HCT116 (cell line): ENCODE results near the gene DBN1. TPM values are rescaled to one million over a fixed set of nuclear protein-coding genes. Genes with fewer than 3 reads are reported as not detected.

Source experiments
- ATAC-seq: fragments of 200-7000 bp; cut with Tn5 transposase; 2 replicates; pipeline ENCODE4 v1.9.1; 2020; ENCODE audit warnings: mild to moderate bottlenecking, moderate library complexity
- BruUV-seq: library from RNA; stranded (reverse); fragments of 400-500 nt; replicated peaks from 2 replicates; lab custom pipeline; 2021; lab: Mats Ljungman, UMichigan
- CTCF ChIA-PET: fragments of 300-600 bp; sonication (Branson Sonifier 250); formaldehyde crosslinking; loops from one replicate; lab custom pipeline; 2021; ENCODE audit warnings: antibody characterized with exemption; lab: Charles Lee
- POLR2A ChIA-PET: fragments of 300-600, 350-600 bp; sonication (Branson Sonifier 250); formaldehyde crosslinking; loops from one replicate; lab custom pipeline; 2021; ENCODE audit warnings: antibody characterized with exemption; lab: Charles Lee
- RAD21 ChIA-PET, 2 experiments: fragments of 300-600 bp; sonication (Branson Sonifier 250); formaldehyde crosslinking; loops; one replicate each; lab custom pipeline; 2023; ENCODE audit warnings: low total read pairs in 2 of 2; ENCODE audit not compliant: uncharacterized antibody in 2 of 2, unreplicated experiment in 2 of 2, low non-redundant PET in 1 of 2; lab: Charles Lee
- DNase-seq: peaks from one replicate; pipeline ENCODE4 v3.0.0-alpha.2; 2010; ENCODE audit warnings: low read depth, low spot score
- H2AFZ ChIP-seq: fragments of 200-600 bp; shearing (Covaris generic), sonication (generic); 2 replicates; pipeline ENCODE4 v1.6.1; 2017; ENCODE audit warnings: low read depth, mixed run types, mixed read lengths, antibody characterized with exemption, low read length; ENCODE audit not compliant: poor library complexity, severe bottlenecking
- H3K27ac ChIP-seq: 2 replicates; pipeline ENCODE4 v1.5.1; 2012; ENCODE audit warnings: low read depth, low read length
- H3K27me3 ChIP-seq: fragments of 200-600 bp; sonication (generic); 2 replicates; pipeline ENCODE4 v1.6.1; 2016; ENCODE audit warnings: mixed run types, low read length, mixed read lengths; ENCODE audit not compliant: insufficient read depth
- H3K36me3 ChIP-seq, 2 experiments: fragments of 200-500 bp in 1 of 2; fragments of 200-600 bp in 1 of 2; sonication (Bioruptor generic) in 1 of 2; sonication (generic) in 1 of 2; 2 replicates each; pipeline versions ENCODE4 v1.5.1 to v1.6.1; 2014 to 2016; ENCODE audit warnings: low read length in 2 of 2, inconsistent platforms in 1 of 2, mixed read lengths in 1 of 2, mixed run types in 1 of 2; ENCODE audit not compliant: insufficient read depth in 2 of 2, control insufficient read depth in 1 of 2
- H3K4me1 ChIP-seq, 2 experiments: fragments of 200-600 bp in 1 of 2; sonication (generic) in 1 of 2; 2 replicates each; pipeline versions ENCODE4 v1.5.1 to v1.6.1; 2012 to 2017; ENCODE audit warnings: low read length in 2 of 2, inconsistent platforms in 1 of 2, mild to moderate bottlenecking in 1 of 2, mixed read lengths in 1 of 2, mixed run types in 1 of 2, moderate library complexity in 1 of 2; ENCODE audit not compliant: insufficient read depth in 2 of 2, control insufficient read depth in 1 of 2
- H3K4me2 ChIP-seq: fragments of 200-600 bp; sonication (generic); 2 replicates; pipeline ENCODE4 v1.6.1; 2017; ENCODE audit warnings: mixed run types, low read length, mixed read lengths
- H3K4me3 ChIP-seq, 2 experiments: fragments of 200-600 bp in 1 of 2; sonication (generic) in 1 of 2; replicated peaks in 1 of 2; 2 replicates each; pipeline ENCODE4 v1.5.1; 2011 to 2016; ENCODE audit warnings: low read length in 2 of 2, control low read depth in 1 of 2, low read depth in 1 of 2, mild to moderate bottlenecking in 1 of 2, mixed read lengths in 1 of 2, mixed run types in 1 of 2
- H3K79me2 ChIP-seq: fragments of 200-600 bp; sonication (generic); 2 replicates; pipeline ENCODE4 v1.6.1; 2017; ENCODE audit warnings: mild to moderate bottlenecking, mixed run types, low read length, moderate library complexity, mixed read lengths; ENCODE audit not compliant: insufficient read depth
- H3K9ac ChIP-seq: fragments of 200-600 bp; sonication (generic); 2 replicates; pipeline ENCODE4 v1.6.1; 2016; ENCODE audit warnings: low read length, mixed read lengths
- H3K9me2 ChIP-seq: fragments of 200-600 bp; sonication (generic), shearing (Covaris generic); 2 replicates; pipeline ENCODE4 v1.6.1; 2017; ENCODE audit warnings: mixed run types, mild to moderate bottlenecking, moderate library complexity; ENCODE audit not compliant: insufficient read depth
- H3K9me3 ChIP-seq, 2 experiments: fragments of 200-500 bp in 1 of 2; fragments of 200-600 bp in 1 of 2; sonication (Bioruptor generic) in 1 of 2; sonication (generic) in 1 of 2; 2 replicates each; pipeline ENCODE4 v1.6.1; 2014 to 2017; ENCODE audit warnings: low read length in 2 of 2, mixed read lengths in 2 of 2, inconsistent platforms in 1 of 2, low read depth in 1 of 2, mild to moderate bottlenecking in 1 of 2, mixed run types in 1 of 2, moderate library complexity in 1 of 2; ENCODE audit not compliant: control insufficient read depth in 1 of 2, insufficient read depth in 1 of 2
- H4K20me1 ChIP-seq: fragments of 200-600 bp; sonication (generic), shearing (Covaris generic); 2 replicates; pipeline ENCODE4 v1.6.1; 2017; ENCODE audit warnings: mixed run types, mild to moderate bottlenecking, moderate library complexity; ENCODE audit not compliant: insufficient read depth
- CBX3 ChIP-seq: IDR thresholded peaks from 2 replicates; pipeline ENCODE4 v1.6.1; 2012; ENCODE audit warnings: low read depth
- CEBPB ChIP-seq: IDR thresholded peaks from 2 replicates; pipeline ENCODE4 v1.6.1; 2012; ENCODE audit warnings: low read depth
- EGR1 ChIP-seq: IDR thresholded peaks from 2 replicates; pipeline ENCODE4 v1.6.1; 2012; ENCODE audit warnings: low read depth
- EZH2 ChIP-seq: fragments of 200-600 bp; sonication (generic); IDR thresholded peaks from 2 replicates; pipeline ENCODE4 v1.6.1; 2017; ENCODE audit warnings: antibody characterized with exemption, mixed run types
- EZH2phosphoT487 ChIP-seq: fragments of 200-600 bp; IDR thresholded peaks from 2 replicates; pipeline ENCODE4 v1.6.1; 2018; ENCODE audit warnings: antibody characterized with exemption, borderline replicate concordance
- FOSL1 ChIP-seq: IDR thresholded peaks from 2 replicates; pipeline ENCODE4 v1.6.1; 2012; ENCODE audit warnings: low read depth
- JUND ChIP-seq: IDR thresholded peaks from 2 replicates; pipeline ENCODE4 v1.6.1; 2012
- POLR2A ChIP-seq: IDR thresholded peaks from 2 replicates; pipeline ENCODE4 v1.7.0; 2011; ENCODE audit warnings: borderline replicate concordance; ENCODE audit not compliant: insufficient read depth, insufficient read length; ENCODE audit errors: extremely low read depth
- POLR2AphosphoS5 ChIP-seq: IDR thresholded peaks from 2 replicates; pipeline ENCODE4 v1.6.1; 2011; ENCODE audit warnings: mild to moderate bottlenecking, low read depth, low read length, moderate library complexity
- RAD21 ChIP-seq: IDR thresholded peaks from 2 replicates; pipeline ENCODE4 v1.6.1; 2012; ENCODE audit warnings: low read depth, mild to moderate bottlenecking
- SIN3A ChIP-seq: IDR thresholded peaks from 2 replicates; pipeline ENCODE4 v1.6.1; 2012; ENCODE audit warnings: low read depth
- SP1 ChIP-seq: IDR thresholded peaks from 2 replicates; pipeline ENCODE4 v1.6.1; 2012; ENCODE audit warnings: low read depth
- SRF ChIP-seq: IDR thresholded peaks from 2 replicates; pipeline ENCODE4 v1.6.1; 2012; ENCODE audit warnings: low read depth
- TCF7L2 ChIP-seq: IDR thresholded peaks from 2 replicates; pipeline ENCODE4 v1.7.0; 2011; ENCODE audit warnings: borderline replicate concordance, inconsistent platforms; ENCODE audit not compliant: insufficient read depth, insufficient read length; ENCODE audit errors: extremely low read depth
- YY1 ChIP-seq: IDR thresholded peaks from 2 replicates; pipeline ENCODE4 v1.6.1; 2011; ENCODE audit warnings: low read length, low read depth, moderate library complexity, mild to moderate bottlenecking; ENCODE audit not compliant: insufficient replicate concordance; ENCODE audit errors: extremely low read depth
- ZFX ChIP-seq: fragments of 450-650 bp; IDR thresholded peaks from 2 replicates; pipeline ENCODE4 v1.6.1; 2017
- intact Hi-C: fragments of 100-400 bp; cut with micrococcal nuclease; formaldehyde crosslinking; loops from 2 replicates; pipeline ENCODE4 v1.10.0; 2022
- total RNA-seq: library from RNA; stranded (reverse); gene quantifications from one replicate; pipeline ENCODE4 v1.2.1, GENCODE V29; 2021; ENCODE audit not compliant: unreplicated experiment
- TF ChIP-seq, protein P1 (sequence below): IDR thresholded peaks from 2 replicates; pipeline ENCODE4 v1.6.1; 2012
- TF ChIP-seq, protein P2 (sequence below): IDR thresholded peaks from 2 replicates; pipeline ENCODE4 v1.6.1; 2012; ENCODE audit warnings: low read depth
- TF ChIP-seq, protein P3 (sequence below), 3 experiments: fragments of 200-600 bp in 1 of 3; sonication (generic) in 1 of 3; IDR thresholded peaks in 2 of 3; conservative IDR thresholded peaks in 1 of 3; 2 replicates each; pipeline ENCODE4 v1.5.1; 2012 to 2017; ENCODE audit warnings: low read depth in 2 of 3, low read length in 2 of 3, antibody characterized with exemption in 1 of 3, borderline replicate concordance in 1 of 3, control low read depth in 1 of 3, mild to moderate bottlenecking in 1 of 3, mixed read lengths in 1 of 3, mixed run types in 1 of 3, moderate library complexity in 1 of 3; ENCODE audit not compliant: insufficient read depth in 1 of 3
- TF ChIP-seq, protein P4 (sequence below): IDR thresholded peaks from 2 replicates; pipeline ENCODE4 v1.6.1; 2011; ENCODE audit warnings: mild to moderate bottlenecking, low read length, moderate library complexity; ENCODE audit not compliant: insufficient replicate concordance; ENCODE audit errors: extremely low read depth

Gene DBN1
- total RNA-seq, 1 experiment from 2014 or later = 144 TPM

DNA sequence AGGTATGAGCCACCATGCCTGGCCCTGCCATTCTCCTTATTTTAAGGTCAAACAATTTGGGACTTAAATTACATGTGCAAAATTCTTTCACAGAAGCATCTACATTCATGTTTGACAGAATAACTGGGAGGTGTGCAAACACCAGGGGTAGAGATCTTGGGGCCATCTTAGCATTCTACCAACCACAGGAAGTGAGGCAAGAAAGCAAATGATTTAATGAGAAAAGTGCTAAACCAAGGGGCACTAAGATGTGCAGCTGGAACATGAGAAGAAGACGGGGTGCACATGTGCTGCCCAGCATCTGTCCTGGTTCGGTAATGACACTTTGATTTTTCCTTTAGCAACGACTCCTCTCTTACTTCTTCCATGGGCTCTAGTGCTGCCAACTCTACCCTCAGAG lies 62.9 kb downstream of the DBN1 start:
- ChIA-PET POLR2A (no interaction called here), CTCF (interaction anchor here (1.0 kb wide), 1 partner anchor 40 kb away, joined by 3 read pairs; no protein-coding TSS in a partner anchor), RAD21 (no interaction called here)
- no peaks in the 10 kb centered on the region for H3K36me3 ChIP-seq
- H4K20me1 ChIP-seq = no peaks in the 10 kb centered on the region
- peaks cover 0 to 5% of the 10 kb centered on the region in 2 experiments; a peak in 1 of 4 replicates for H3K4me1 ChIP-seq
- H3K4me2 ChIP-seq = no peak overlapping the region
- H3K4me3 ChIP-seq = no peak overlapping the region
- H3K9me3 ChIP-seq = no peaks in the 10 kb centered on the region
- TF ChIP-seq CBX3 (no peak), YY1 (no peak), JUND (no peak), RAD21 (no peak), SIN3A (no peak), CEBPB (no peak), SRF (no peak), ZFX (no peak), EGR1 (no peak), EZH2phosphoT487 (no peak), POLR2AphosphoS5 (no peak), EZH2 (no peak), SP1 (no peak), POLR2A (no peak), TCF7L2 (no peak), FOSL1 (no peak)
- TF ChIP-seq, protein P1, sequence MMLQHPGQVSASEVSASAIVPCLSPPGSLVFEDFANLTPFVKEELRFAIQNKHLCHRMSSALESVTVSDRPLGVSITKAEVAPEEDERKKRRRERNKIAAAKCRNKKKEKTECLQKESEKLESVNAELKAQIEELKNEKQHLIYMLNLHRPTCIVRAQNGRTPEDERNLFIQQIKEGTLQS = no peak
- TF ChIP-seq, protein P2, sequence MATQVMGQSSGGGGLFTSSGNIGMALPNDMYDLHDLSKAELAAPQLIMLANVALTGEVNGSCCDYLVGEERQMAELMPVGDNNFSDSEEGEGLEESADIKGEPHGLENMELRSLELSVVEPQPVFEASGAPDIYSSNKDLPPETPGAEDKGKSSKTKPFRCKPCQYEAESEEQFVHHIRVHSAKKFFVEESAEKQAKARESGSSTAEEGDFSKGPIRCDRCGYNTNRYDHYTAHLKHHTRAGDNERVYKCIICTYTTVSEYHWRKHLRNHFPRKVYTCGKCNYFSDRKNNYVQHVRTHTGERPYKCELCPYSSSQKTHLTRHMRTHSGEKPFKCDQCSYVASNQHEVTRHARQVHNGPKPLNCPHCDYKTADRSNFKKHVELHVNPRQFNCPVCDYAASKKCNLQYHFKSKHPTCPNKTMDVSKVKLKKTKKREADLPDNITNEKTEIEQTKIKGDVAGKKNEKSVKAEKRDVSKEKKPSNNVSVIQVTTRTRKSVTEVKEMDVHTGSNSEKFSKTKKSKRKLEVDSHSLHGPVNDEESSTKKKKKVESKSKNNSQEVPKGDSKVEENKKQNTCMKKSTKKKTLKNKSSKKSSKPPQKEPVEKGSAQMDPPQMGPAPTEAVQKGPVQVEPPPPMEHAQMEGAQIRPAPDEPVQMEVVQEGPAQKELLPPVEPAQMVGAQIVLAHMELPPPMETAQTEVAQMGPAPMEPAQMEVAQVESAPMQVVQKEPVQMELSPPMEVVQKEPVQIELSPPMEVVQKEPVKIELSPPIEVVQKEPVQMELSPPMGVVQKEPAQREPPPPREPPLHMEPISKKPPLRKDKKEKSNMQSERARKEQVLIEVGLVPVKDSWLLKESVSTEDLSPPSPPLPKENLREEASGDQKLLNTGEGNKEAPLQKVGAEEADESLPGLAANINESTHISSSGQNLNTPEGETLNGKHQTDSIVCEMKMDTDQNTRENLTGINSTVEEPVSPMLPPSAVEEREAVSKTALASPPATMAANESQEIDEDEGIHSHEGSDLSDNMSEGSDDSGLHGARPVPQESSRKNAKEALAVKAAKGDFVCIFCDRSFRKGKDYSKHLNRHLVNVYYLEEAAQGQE = no peak
- TF ChIP-seq, protein P3, sequence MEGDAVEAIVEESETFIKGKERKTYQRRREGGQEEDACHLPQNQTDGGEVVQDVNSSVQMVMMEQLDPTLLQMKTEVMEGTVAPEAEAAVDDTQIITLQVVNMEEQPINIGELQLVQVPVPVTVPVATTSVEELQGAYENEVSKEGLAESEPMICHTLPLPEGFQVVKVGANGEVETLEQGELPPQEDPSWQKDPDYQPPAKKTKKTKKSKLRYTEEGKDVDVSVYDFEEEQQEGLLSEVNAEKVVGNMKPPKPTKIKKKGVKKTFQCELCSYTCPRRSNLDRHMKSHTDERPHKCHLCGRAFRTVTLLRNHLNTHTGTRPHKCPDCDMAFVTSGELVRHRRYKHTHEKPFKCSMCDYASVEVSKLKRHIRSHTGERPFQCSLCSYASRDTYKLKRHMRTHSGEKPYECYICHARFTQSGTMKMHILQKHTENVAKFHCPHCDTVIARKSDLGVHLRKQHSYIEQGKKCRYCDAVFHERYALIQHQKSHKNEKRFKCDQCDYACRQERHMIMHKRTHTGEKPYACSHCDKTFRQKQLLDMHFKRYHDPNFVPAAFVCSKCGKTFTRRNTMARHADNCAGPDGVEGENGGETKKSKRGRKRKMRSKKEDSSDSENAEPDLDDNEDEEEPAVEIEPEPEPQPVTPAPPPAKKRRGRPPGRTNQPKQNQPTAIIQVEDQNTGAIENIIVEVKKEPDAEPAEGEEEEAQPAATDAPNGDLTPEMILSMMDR (IDR thresholded peaks at IDR 0.05 in 2 of 3, conservative IDR thresholded peaks at IDR 0.05 in 1 of 3; ENCODE audit: borderline replicate concordance in 1 of 3, insufficient read depth in 1 of 3, low read depth in 2 of 3, low read length in 2 of 3) = no peak
- TF ChIP-seq, protein P4, sequence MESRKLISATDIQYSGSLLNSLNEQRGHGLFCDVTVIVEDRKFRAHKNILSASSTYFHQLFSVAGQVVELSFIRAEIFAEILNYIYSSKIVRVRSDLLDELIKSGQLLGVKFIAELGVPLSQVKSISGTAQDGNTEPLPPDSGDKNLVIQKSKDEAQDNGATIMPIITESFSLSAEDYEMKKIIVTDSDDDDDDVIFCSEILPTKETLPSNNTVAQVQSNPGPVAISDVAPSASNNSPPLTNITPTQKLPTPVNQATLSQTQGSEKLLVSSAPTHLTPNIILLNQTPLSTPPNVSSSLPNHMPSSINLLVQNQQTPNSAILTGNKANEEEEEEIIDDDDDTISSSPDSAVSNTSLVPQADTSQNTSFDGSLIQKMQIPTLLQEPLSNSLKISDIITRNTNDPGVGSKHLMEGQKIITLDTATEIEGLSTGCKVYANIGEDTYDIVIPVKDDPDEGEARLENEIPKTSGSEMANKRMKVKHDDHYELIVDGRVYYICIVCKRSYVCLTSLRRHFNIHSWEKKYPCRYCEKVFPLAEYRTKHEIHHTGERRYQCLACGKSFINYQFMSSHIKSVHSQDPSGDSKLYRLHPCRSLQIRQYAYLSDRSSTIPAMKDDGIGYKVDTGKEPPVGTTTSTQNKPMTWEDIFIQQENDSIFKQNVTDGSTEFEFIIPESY = no peak
- no peak overlapping the region for H3K27ac ChIP-seq
- no peak overlapping the region for H3K9ac ChIP-seq
- no peak for ATAC-seq
- intact Hi-C loops = no loop called here
- no TSS peak for BruUV-seq
- H3K27me3 ChIP-seq = no peaks in the 10 kb centered on the region
- no peak for DNase-seq
- no peak overlapping the region for H2AFZ ChIP-seq
- no peaks in the 10 kb centered on the region for H3K9me2 ChIP-seq
- no peaks in the 10 kb centered on the region for H3K79me2 ChIP-seq
